IMR-90 (cell line): ENCODE results near the gene TLDC2. TPM values are rescaled to one million over a fixed set of nuclear protein-coding genes. Genes with fewer than 3 reads are reported as not detected.

ENCODE experiments used
- ATAC-seq: fragments of 200-7000 bp; cut with Tn5 transposase; 2 replicates; pipeline ENCODE4 v1.9.1; 2020; ENCODE audit warnings: low read depth, mild to moderate bottlenecking, moderate library complexity
- BruUV-seq: library from RNA; stranded (reverse); fragments of 400-500 nt; replicated peaks from 2 replicates; lab custom pipeline; 2021; lab: Mats Ljungman, UMichigan
- CTCF ChIA-PET: fragments of 300-600 bp; formaldehyde crosslinking; extraction: SDS; loops from one replicate; lab custom pipeline; 2021; ENCODE audit warnings: antibody characterized with exemption; lab: Yijun Ruan, JAX
- POLR2A ChIA-PET: fragments of 300-600 bp; sonication (Branson Sonifier 250); formaldehyde crosslinking; loops from one replicate; lab custom pipeline; 2022; ENCODE audit warnings: antibody characterized with exemption; ENCODE audit not compliant: unreplicated experiment; lab: Charles Lee
- DNase-seq: peaks from one replicate; pipeline ENCODE4 v3.0.0; 2013
- H2AFZ ChIP-seq: replicated peaks from 2 replicates; pipeline ENCODE3; 2013; ENCODE audit warnings: low read length, mild to moderate bottlenecking; ENCODE audit not compliant: poor library complexity
- H2AK5ac ChIP-seq: 2 replicates; pipeline ENCODE4 v1.6.1; 2013; ENCODE audit warnings: low read depth, low read length, inconsistent platforms
- H2AK9ac ChIP-seq: replicated peaks from 2 replicates; pipeline ENCODE3; 2013; ENCODE audit warnings: mild to moderate bottlenecking, low read depth, low read length, moderate library complexity; ENCODE audit not compliant: poor library complexity
- H2BK120ac ChIP-seq: 2 replicates; pipeline ENCODE4 v1.6.1; 2013; ENCODE audit warnings: low read depth, low read length, inconsistent platforms
- H2BK15ac ChIP-seq: 3 replicates; pipeline ENCODE4 v1.6.1; 2013; ENCODE audit warnings: low read depth, low read length, inconsistent platforms
- H2BK20ac ChIP-seq: 2 replicates; pipeline ENCODE4 v1.6.1; 2013; ENCODE audit warnings: low read depth, mild to moderate bottlenecking, inconsistent platforms, low read length, moderate library complexity
- H2BK5ac ChIP-seq: 2 replicates; pipeline ENCODE4 v1.6.1; 2013; ENCODE audit warnings: mild to moderate bottlenecking, low read depth, low read length, inconsistent platforms; ENCODE audit not compliant: poor library complexity, severe bottlenecking
- H3K14ac ChIP-seq: replicated peaks from 2 replicates; pipeline ENCODE4 v1.6.1; 2013; ENCODE audit warnings: low read depth, low read length, inconsistent platforms
- H3K18ac ChIP-seq: 2 replicates; pipeline ENCODE4 v1.6.1; 2013; ENCODE audit warnings: low read depth, low read length, control low read depth
- H3K23ac ChIP-seq: 2 replicates; pipeline ENCODE4 v1.6.1; 2013; ENCODE audit warnings: low read depth, low read length, inconsistent platforms
- H3K27ac ChIP-seq: 2 replicates; pipeline ENCODE4 v1.5.1; 2013; ENCODE audit warnings: mild to moderate bottlenecking, control low read depth, low read length; ENCODE audit not compliant: insufficient read depth
- H3K27me3 ChIP-seq: 2 replicates; pipeline ENCODE4 v1.6.1; 2013; ENCODE audit warnings: low read length; ENCODE audit not compliant: control insufficient read depth, insufficient read depth
- H3K36me3 ChIP-seq: 2 replicates; pipeline ENCODE4 v1.6.1; 2013; ENCODE audit warnings: low read length, mixed read lengths; ENCODE audit not compliant: control insufficient read depth, insufficient read depth
- H3K4ac ChIP-seq: 2 replicates; pipeline ENCODE4 v1.6.1; 2013; ENCODE audit warnings: low read depth, low read length, inconsistent platforms
- H3K4me1 ChIP-seq: 2 replicates; pipeline ENCODE4 v1.6.1; 2013; ENCODE audit warnings: low read length, mixed read lengths; ENCODE audit not compliant: control insufficient read depth, insufficient read depth
- H3K4me2 ChIP-seq: 2 replicates; pipeline ENCODE4 v1.6.1; 2013; ENCODE audit warnings: low read depth, mild to moderate bottlenecking, control low read depth, low read length, moderate library complexity
- H3K4me3 ChIP-seq: 2 replicates; pipeline ENCODE4 v1.5.1; 2013; ENCODE audit warnings: low read depth, mild to moderate bottlenecking, control low read depth, low read length, moderate library complexity; ENCODE audit not compliant: insufficient read depth
- H3K56ac ChIP-seq: 2 replicates; pipeline ENCODE4 v1.6.1; 2013; ENCODE audit warnings: low read length, inconsistent platforms; ENCODE audit not compliant: insufficient read depth; ENCODE audit errors: extremely low read depth
- H3K79me1 ChIP-seq, 2 experiments: 2 replicates each; pipeline ENCODE4 v1.6.1; 2013; ENCODE audit warnings: low read length in 2 of 2, inconsistent platforms in 1 of 2, low read depth in 1 of 2
- H3K9ac ChIP-seq: 2 replicates; pipeline ENCODE4 v1.6.1; 2013; ENCODE audit warnings: low read depth, low read length, control low read depth
- H3K9me1 ChIP-seq: 2 replicates; pipeline ENCODE4 v1.6.1; 2013; ENCODE audit warnings: low read length, inconsistent platforms; ENCODE audit not compliant: insufficient read depth
- H3K9me3 ChIP-seq: 2 replicates; pipeline ENCODE4 v1.6.1; 2013; ENCODE audit warnings: low read length; ENCODE audit not compliant: control insufficient read depth, insufficient read depth
- H4K20me1 ChIP-seq: 2 replicates; pipeline ENCODE4 v1.6.1; 2013; ENCODE audit warnings: low read length, inconsistent platforms; ENCODE audit not compliant: insufficient read depth
- H4K5ac ChIP-seq: 2 replicates; pipeline ENCODE4 v1.6.1; 2013; ENCODE audit warnings: mild to moderate bottlenecking, low read depth, low read length, control low read depth
- H4K8ac ChIP-seq, 2 experiments: 2 replicates each; pipeline ENCODE4 v1.6.1; 2013; ENCODE audit warnings: low read depth in 2 of 2, low read length in 2 of 2, control low read depth in 1 of 2, inconsistent platforms in 1 of 2
- H4K91ac ChIP-seq: 2 replicates; pipeline ENCODE4 v1.6.1; 2013; ENCODE audit warnings: low read depth, low read length, inconsistent platforms; ENCODE audit not compliant: insufficient read depth
- CTCF ChIP-seq: conservative IDR thresholded peaks from 2 replicates; pipeline ENCODE4 v1.5.1; 2012; ENCODE audit warnings: mild to moderate bottlenecking, low read depth, low read length, improper control_type of control experiment
- ELK1 ChIP-seq: fragments of 150-350 bp; IDR thresholded peaks from 2 replicates; pipeline ENCODE4 v1.6.1; 2016; ENCODE audit warnings: low read depth, mild to moderate bottlenecking, low read length, moderate library complexity, borderline replicate concordance
- MAFK ChIP-seq: IDR thresholded peaks from 2 replicates; pipeline ENCODE4 v1.6.1; 2012; ENCODE audit warnings: low read depth, low read length, improper control_type of control experiment
- MAZ ChIP-seq: IDR thresholded peaks from 2 replicates; pipeline ENCODE4 v1.6.1; 2012; ENCODE audit warnings: low read depth, mild to moderate bottlenecking, low read length, improper control_type of control experiment, moderate library complexity, borderline replicate concordance
- MXI1 ChIP-seq: IDR thresholded peaks from 2 replicates; pipeline ENCODE4 v1.6.1; 2012; ENCODE audit warnings: low read depth, mild to moderate bottlenecking, low read length, moderate library complexity, borderline replicate concordance
- RFX5 ChIP-seq: IDR thresholded peaks from 2 replicates; pipeline ENCODE4 v1.8.0; 2012; ENCODE audit warnings: low read depth, mild to moderate bottlenecking, low read length, moderate library complexity
- USF2 ChIP-seq: fragments of 150-350 bp; IDR thresholded peaks from 2 replicates; pipeline ENCODE4 v1.6.1; 2017; ENCODE audit warnings: mild to moderate bottlenecking, antibody characterized with exemption, low read length, low read depth
- WGBS, 2 experiments: methylation state at CpG; one replicate each; pipeline versions ENCODE4 v1.1.5 to v1.1.7; 2013; ENCODE audit warnings: missing lambda C conversion rate in 2 of 2; ENCODE audit not compliant: insufficient read length in 1 of 2; ENCODE audit errors: extremely low coverage in 2 of 2; 5-methylcytosine and 5-hydroxymethylcytosine counted together
- dilution Hi-C: fragments of 300-500 bp; cut with HindIII; formaldehyde crosslinking; loops from one replicate; pipeline ENCODE4 v1.14.3; 2018; ENCODE audit warnings: low sequenced_read_pairs; ENCODE audit not compliant: unreplicated experiment
- in situ Hi-C: fragments of 300-500 bp; cut with MboI; formaldehyde crosslinking; loops from 3 replicates; pipeline ENCODE4 v1.14.3; 2019; ENCODE audit warnings: low sequenced_read_pairs, inconsistent platforms, mixed read lengths
- intact Hi-C: fragments of 100-400 bp; cut with micrococcal nuclease; formaldehyde crosslinking; loops from 2 replicates; pipeline ENCODE4 v1.10.0; 2022
- polyA plus RNA-seq, 3 experiments: library from polyadenylated mRNA; depleted of rRNA; stranded (reverse); fragments of >200 nt; gene quantifications; 2 replicates each; pipeline ENCODE4 v1.2.3, GENCODE V29; 2012; ENCODE audit warnings: low replicate concordance in 1 of 3
- total RNA-seq: library from RNA; depleted of rRNA; stranded (reverse); fragments of >200 nt; gene quantifications from 2 replicates; pipeline ENCODE4 v1.2.3, GENCODE V29; 2012

Gene TLDC2
- total and polyA plus RNA-seq, 2 of the 4 experiments (the other 2 are of a cell fraction) = 0.18 to 0.19 TPM

- H3K4ac ChIP-seq = no peak overlapping the region
- ChIA-PET CTCF (no interaction called here), POLR2A (no interaction called here)
- no peak for TF ChIP-seq MAZ
- no peak for TF ChIP-seq USF2
- no peak for TF ChIP-seq RFX5
- TF ChIP-seq ELK1 = no peak
- no peak for TF ChIP-seq MAFK
- TF ChIP-seq CTCF = no peak
- TF ChIP-seq MXI1 = no peak
- H3K4me2 ChIP-seq = no peak overlapping the region
- no peak overlapping the region for H3K14ac ChIP-seq
- H3K9me3 ChIP-seq = no peaks in the 10 kb centered on the region
- no peak overlapping the region for H3K27ac ChIP-seq
- 0 out of 2 replicates have a peak, but pooled peaks cover 3% of the 10 kb centered on the region for H3K36me3 ChIP-seq
- H4K20me1 ChIP-seq = no peaks in the 10 kb centered on the region
- no peak overlapping the region for H3K18ac ChIP-seq
- dilution Hi-C loops = no loop called here
- H2BK15ac ChIP-seq = no peak overlapping the region
- DNase-seq = no peak
- no TSS peak for BruUV-seq
- no CpG with 5 or more reads among the region's 1 CpG for WGBS, 2 experiments
- intact Hi-C loops = no loop called here
- no peak overlapping the region for H3K23ac ChIP-seq
- no peak overlapping the region for H2BK20ac ChIP-seq
- H2AK5ac ChIP-seq = no peak overlapping the region
- H3K4me3 ChIP-seq = no peak overlapping the region
- no peak overlapping the region for H3K9ac ChIP-seq
- no peak for ATAC-seq
- no peaks in the 10 kb centered on the region for H3K9me1 ChIP-seq
- in situ Hi-C loops = no loop called here
- no peak overlapping the region for H2AK9ac ChIP-seq
- H2AFZ ChIP-seq = no peak overlapping the region
- no peak overlapping the region for H3K56ac ChIP-seq
- no peaks in the 10 kb centered on the region for H3K27me3 ChIP-seq
- no peak overlapping the region for H2BK5ac ChIP-seq
- no peak overlapping the region for H4K8ac ChIP-seq
- H4K91ac ChIP-seq = no peak overlapping the region
- no peaks in the 10 kb centered on the region for H3K79me1 ChIP-seq
- H3K4me1 ChIP-seq = peaks cover 1% of the 10 kb centered on the region; the same call in 1 of the 2 replicates
- no peak overlapping the region for H2BK120ac ChIP-seq
- H4K5ac ChIP-seq = no peak overlapping the region
Observed at GRCh38 chr20:36927704-36928103, 51.8 kb downstream of the TLDC2 start.
